ENCODE results near the gene TAGAP. TPM values are rescaled to one million over a fixed set of nuclear protein-coding genes. Genes with fewer than 3 reads are reported as not detected.
"Not testable (repeated sequence)": the region's sequence is repeated elsewhere in the genome, so short reads cannot be mapped to it uniquely, and the experiment has no call there.

Gene TAGAP
- total and polyA plus RNA-seq, 7 donors: 0.06 to 1.2 (median 0.42) TPM

DNA sequence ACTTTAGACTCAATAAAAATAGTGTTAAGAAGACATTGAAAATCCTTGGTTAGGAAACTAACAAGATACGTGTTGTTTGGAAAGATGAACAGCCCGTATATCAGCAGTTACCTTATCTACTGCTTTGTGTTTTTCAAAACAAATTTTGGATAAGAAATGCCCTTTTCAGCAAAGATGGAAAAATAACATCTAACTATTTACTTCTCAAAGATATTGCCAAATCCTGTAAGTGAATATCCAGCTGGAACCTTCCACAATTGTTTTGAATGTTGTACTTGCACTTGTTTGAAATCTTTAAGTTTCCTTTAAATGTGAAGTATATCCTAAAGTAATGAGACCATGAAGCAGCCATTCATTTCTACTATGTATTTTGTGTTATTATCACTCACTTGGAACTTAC lies 14.6 kb downstream of the TAGAP start:
- Histone ChIP-seq H3K4me1 (no peaks in the 10 kb centered on the region), H3K27ac (no peak overlapping the region), H3K36me3 (ENCODE audit: insufficient read depth in 1 of 2, low read depth in 1 of 2) (no peaks in the 10 kb centered on the region), H3K9me3 (no peaks in the 10 kb centered on the region), H3K4me3 (no peak overlapping the region), H3K27me3 (ENCODE audit: insufficient read depth in 3 of 3, low read length in 2 of 3) (no peaks in the 10 kb centered on the region)
- ATAC-seq: no peak
- no peak for DNase-seq
- no peak for TF ChIP-seq CTCF (IDR thresholded peaks at IDR 0.05)
- intact Hi-C loops (cut with DNase I): no loop called here
- WGBS, 3 donors: 97% methylated on average over 2 of the region's 2 CpGs

DNA sequence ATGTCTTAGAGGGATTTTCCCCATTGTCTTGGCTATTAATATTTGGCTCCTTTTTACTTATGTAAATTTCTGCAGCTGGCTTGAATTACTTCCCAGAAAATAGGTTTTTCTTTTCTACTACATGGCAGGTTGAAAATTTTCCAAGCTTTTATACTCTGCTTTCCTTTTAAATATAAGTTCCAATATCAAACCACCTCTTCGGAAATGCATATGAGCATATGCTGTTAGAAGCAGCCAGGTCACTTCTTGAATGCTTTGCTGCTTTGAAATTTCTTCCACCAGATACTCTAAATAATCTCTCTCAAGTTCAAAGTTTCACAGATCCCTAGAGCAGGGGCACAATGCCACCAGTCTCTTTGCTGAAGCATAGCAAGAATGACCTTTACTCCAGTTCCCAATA lies 19.6 kb downstream of the TAGAP start:
- H3K36me3 ChIP-seq (ENCODE audit: insufficient read depth in 1 of 2, low read depth in 1 of 2); H3K27me3 ChIP-seq (ENCODE audit: insufficient read depth in 3 of 3, low read length in 2 of 3); intact Hi-C loops (cut with DNase I); H3K9me3 ChIP-seq; ATAC-seq; DNase-seq; H3K4me3 ChIP-seq; H3K4me1 ChIP-seq; H3K27ac ChIP-seq: not testable (repeated sequence)
- WGBS, 3 donors: 58 to 100% (median 100%) methylated on average over 1 of the region's 1 CpG

GRCh38 chr6:159023893-159024292 lies 20.9 kb downstream of the TAGAP start:
- DNase-seq (no peak), ATAC-seq (no peak)
- intact Hi-C loops (cut with DNase I): no loop called here
- Histone ChIP-seq H3K4me1 (no peaks in the 10 kb centered on the region), H3K36me3 (ENCODE audit: insufficient read depth in 1 of 2, low read depth in 1 of 2) (no peaks in the 10 kb centered on the region), H3K4me3 (no peak overlapping the region), H3K27me3 (ENCODE audit: insufficient read depth in 3 of 3, low read length in 2 of 3) (no peaks in the 10 kb centered on the region), H3K27ac (no peak overlapping the region), H3K9me3 (no peaks in the 10 kb centered on the region)
- WGBS, 3 donors: 86 to 89% (median 87%) methylated on average over 4 of the region's 4 CpGs
- no peak for TF ChIP-seq CTCF (IDR thresholded peaks at IDR 0.05)

- Histone ChIP-seq H3K27me3 (ENCODE audit: insufficient read depth in 3 of 3, low read length in 2 of 3) (no peaks in the 10 kb centered on the region), H3K4me1 (no peaks in the 10 kb centered on the region), H3K36me3 (ENCODE audit: insufficient read depth in 1 of 2, low read depth in 1 of 2) (no peaks in the 10 kb centered on the region), H3K4me3 (no peak overlapping the region), H3K27ac (no peak overlapping the region), H3K9me3 (peaks cover 7% of the 10 kb centered on the region)
- intact Hi-C loops (cut with DNase I): no loop called here
- DNase-seq (no peak), ATAC-seq (no peak)
- no peak for TF ChIP-seq CTCF (IDR thresholded peaks at IDR 0.05)
- WGBS, 3 donors: 82 to 91% (median 84%) methylated on average over 2 of the region's 2 CpGs
Measured at GRCh38 chr6:159020011-159020410, 24.8 kb downstream of the TAGAP start.

DNA sequence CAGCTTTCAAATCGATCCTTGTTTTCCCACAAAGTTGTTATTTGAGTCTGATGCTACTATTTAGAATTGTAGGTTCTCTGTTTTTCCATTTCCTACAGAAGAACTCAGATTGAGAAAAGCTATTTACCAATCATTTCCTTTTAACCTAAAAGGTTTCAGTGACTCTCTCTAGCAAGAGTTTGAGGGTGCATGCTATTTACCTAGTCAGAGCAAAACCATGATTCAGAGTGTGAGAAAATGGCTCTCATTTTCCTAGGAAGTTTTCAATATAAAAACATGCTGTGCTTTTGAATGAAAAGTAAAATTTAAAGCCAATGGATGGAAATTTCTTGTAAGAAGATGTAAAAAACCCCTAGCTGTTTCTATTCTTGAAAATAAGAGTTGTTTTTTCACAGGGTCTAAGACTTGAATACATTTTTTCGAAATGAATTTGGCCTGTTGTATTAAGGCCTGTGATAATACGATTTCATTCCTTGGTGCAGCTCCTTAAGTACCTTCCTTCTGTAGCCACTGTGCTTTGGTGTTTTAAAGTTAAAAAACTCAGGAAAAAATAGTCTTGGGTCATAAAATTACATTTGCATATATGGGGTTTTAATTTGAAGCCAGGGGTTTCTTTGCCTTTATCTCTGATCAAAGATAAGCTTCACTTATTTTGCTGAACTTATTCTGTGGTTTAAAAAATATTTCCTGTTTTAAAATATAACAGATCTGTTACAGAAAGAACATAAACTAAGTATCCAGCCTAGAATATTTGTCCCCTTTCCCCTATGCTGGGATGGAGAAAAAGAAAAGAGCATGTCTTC lies 26.8 kb downstream of the TAGAP start:
- ATAC-seq (no peak), DNase-seq (no peak)
- H3K4me1 ChIP-seq: no peaks in the 10 kb centered on the region
- H3K36me3 ChIP-seq (ENCODE audit: insufficient read depth in 1 of 2, low read depth in 1 of 2): no peaks in the 10 kb centered on the region
- H3K27me3 ChIP-seq (ENCODE audit: insufficient read depth in 3 of 3, low read length in 2 of 3): no peaks in the 10 kb centered on the region
- H3K27ac ChIP-seq: no peak overlapping the region
- TF ChIP-seq CTCF (IDR thresholded peaks at IDR 0.05): no peak
- intact Hi-C loops (cut with DNase I): no loop called here
- no peak overlapping the region for H3K4me3 ChIP-seq
- H3K9me3 ChIP-seq: peaks cover 7% of the 10 kb centered on the region
- 86 to 92% (median 86%) methylated on average over 3 of the region's 3 CpGs for WGBS, 3 donors

Measured in psoas muscle (tissue), 8 donors.